H1 (cell line): ENCODE data around the gene HAGH. TPM values are rescaled to one million over a fixed set of nuclear protein-coding genes. Genes with fewer than 3 reads are reported as not detected.

ENCODE experiments used
- ATF2 ChIP-seq: IDR thresholded peaks from 2 replicates; pipeline ENCODE4 v1.6.1; 2012; ENCODE audit warnings: low read length, inconsistent platforms
- CHD7 ChIP-seq: fragments of 300-600 bp; sonication (generic); IDR thresholded peaks from 2 replicates; pipeline ENCODE4 v1.7.1; 2012; ENCODE audit warnings: low read length, moderate library complexity, mild to moderate bottlenecking, inconsistent platforms; ENCODE audit not compliant: insufficient replicate concordance
- polyA plus RNA-seq, 7 experiments: library from polyadenylated mRNA; depleted of rRNA in 3 of 7; stranded (reverse) in 5 of 7; unstranded in 2 of 7; fragments of >200 nt in 5 of 7; fragments of 200-250 nt in 2 of 7; gene quantifications; 1 replicate in 5 of 7; 2 replicates in 1 of 7; 4 replicates in 1 of 7; pipeline versions ENCODE4 v1.2.1 to v1.2.3, GENCODE V29; 2011 to 2013; ENCODE audit warnings: missing spikeins in 2 of 7, mixed read lengths in 2 of 7
- total RNA-seq: library from RNA; stranded (reverse); fragmentation: NEBNext Ultra II Directional; extraction: Animal tissue kit (Norgen Biotek cat#: 25700); gene quantifications from 2 replicates; pipeline ENCODE4 v1.2.1, GENCODE V29; 2021

Gene HAGH
- total and polyA plus RNA-seq, 2 of the 8 experiments (the other 6 are each of a cell fraction or from before 2014, with no cell fraction given): 28.7 to 40.6 TPM

- TF ChIP-seq CHD7 (no peak), ATF2 (no peak)
Measured at GRCh38 chr16:1822801-1823200, 3.8 kb downstream of the HAGH start (continued).
